Right hindlimb (tissue), 1 donor: ENCODE measurements around the gene ZNF525.
A peak's percentile ranks its signal among the peaks of the same experiment; 100 is the strongest.
"Not testable (repeated sequence)": the region's sequence is repeated elsewhere in the genome, so short reads cannot be mapped to it uniquely, and the experiment has no call there.

Source experiments
- DNase-seq: peaks from one replicate; pipeline ENCODE4 v3.0.0-alpha.2; 2018

ZNF525 gene

GRCh38 chr19:53395840-53396524 lies 30.5 kb downstream of the ZNF525 start:
- DNase-seq: not testable (repeated sequence)

GRCh38 chr19:53396525-53396868 lies 31.0 kb downstream of the ZNF525 start:
- no peak for DNase-seq

- not testable (repeated sequence) for DNase-seq
Measured at GRCh38 chr19:53397918-53398317, 32.4 kb downstream of the ZNF525 start.

DNA sequence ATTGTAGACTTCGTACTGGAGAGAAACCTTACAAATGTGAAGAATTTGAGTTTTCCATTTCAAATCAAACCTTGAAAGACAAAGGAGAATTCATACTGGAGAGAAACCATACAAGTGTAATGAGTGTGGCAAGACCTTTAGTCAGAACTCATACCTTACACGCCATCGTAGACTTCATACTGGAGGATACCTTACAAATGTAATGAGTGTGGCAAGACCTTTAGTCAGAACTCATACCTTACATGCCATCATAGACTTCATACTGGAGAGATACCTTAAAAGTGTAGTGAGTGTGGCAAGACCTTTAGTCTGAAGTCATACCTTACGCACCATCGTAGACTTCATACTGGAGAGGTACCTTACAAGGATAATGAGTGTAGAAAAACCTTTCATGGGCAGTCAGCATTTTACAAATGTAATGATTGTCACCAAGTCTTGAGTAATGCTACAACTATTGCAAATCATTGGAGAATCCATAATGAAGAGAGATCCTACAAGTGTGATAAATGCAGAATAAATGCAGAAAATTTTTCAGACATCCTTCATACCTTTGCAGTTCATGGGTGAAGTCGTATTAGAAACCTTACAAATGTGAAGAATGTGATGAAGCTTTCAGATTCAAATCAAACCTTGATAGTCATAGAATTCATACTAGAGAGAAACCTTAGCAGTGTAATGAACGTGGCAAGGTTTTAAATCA lies 44.1 kb downstream of the ZNF525 start:
- no peak for DNase-seq

GRCh38 chr19:53420520-53421315 lies 55.2 kb downstream of the ZNF525 start:
- DNase-seq: not testable (repeated sequence)

DNA sequence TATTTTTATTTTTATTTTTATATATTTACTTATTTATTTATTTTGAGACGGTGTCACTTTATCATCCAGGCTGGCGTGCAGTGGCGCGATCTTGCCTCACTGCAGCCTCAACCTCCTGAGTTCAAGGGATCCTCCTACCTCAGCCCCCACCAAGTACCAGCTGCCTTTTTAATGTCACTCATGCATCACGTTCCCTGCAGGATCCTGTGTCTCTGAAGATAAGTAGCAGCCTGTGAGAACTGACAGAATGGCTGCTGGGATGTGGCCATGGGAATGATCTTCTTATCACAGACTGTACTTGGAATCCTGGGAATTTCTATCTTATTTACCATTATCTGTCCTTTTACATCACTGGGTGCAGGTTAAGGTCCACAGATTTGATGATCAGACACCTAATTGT lies 57.0 kb downstream of the ZNF525 start:
- no peak for DNase-seq

- DNase-seq: not testable (repeated sequence)
Measured at GRCh38 chr19:53423074-53423473, 57.6 kb downstream of the ZNF525 start.

GRCh38 chr19:53423680-53424079 lies 58.2 kb downstream of the ZNF525 start:
- peak; percentile 30 for DNase-seq

DNA sequence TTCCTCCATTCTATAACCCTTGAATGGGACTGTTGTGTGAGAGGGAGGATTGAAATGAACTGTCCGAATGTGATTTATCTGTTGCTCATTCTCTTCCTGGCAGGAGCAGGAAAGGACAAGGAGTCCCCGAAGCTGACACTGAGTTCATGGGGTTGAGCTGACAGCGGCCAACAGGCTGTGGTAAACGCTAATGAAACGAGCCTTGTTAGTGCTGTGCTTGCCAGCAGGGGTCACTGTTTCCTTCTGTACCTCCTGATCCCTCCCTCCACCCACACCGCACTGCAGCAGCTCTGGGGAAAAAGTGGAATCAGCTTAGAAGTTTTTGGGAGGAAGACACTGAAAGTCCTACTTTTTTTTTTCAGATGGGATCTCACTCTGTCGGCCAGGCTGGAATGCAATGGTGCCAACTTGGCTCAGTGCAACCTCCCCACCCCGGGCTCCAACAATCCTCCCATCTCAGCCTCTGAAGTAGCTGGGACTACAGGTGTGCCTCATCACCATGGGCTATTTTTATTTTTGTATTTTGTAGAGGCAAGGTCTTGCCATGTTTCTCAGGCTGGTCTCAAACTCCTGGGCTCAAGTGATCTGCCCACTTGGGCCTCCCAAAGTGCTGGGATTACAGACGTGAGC lies 59.6 kb downstream of the ZNF525 start:
- DNase-seq: peak; percentile 71

DNA sequence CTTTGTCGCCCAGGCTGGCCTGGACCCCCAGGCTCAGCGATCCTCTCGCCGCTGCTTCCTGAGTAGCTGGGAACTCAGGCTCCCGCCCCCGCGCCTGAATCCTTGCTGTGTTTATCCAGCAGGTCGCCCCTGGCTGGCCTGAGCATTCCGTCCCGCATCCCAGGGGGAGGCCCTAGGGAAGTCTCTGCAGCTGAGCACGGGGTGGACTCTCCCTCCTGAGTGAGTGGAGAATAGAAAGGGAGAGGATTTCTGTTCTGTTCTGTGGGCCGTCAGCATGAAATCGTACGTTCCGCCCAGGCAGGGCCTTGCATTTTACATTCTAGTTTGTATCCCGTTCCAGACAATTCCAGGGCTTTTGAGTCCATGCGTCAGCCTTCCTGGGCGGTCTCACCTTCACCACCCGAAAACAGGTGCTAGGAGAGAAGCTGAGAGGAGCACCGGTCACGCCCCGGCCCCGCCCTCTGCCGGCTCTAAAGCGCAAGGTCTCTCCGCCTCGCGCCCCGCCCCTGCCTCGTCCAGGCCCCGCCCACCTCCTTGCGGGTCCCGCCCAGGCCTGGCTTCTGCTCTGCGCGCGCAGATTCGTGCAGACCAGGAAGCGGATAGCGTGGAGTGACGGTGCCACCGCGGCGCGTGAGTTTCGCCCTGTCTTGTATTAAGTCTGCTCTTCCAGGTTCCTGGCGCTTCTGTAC lies 66.0 kb downstream of the ZNF525 start, which contains the start of gene ZNF761:
ZNF761 (plus strand) TSS at position 586 of the 689 bp plus-strand sequence. CDS start 15,285 bp downstream, outside the sequence.
- DNase-seq: peak; percentile 95

- DNase-seq: peak; percentile 37
Measured at GRCh38 chr19:53432088-53432661, 66.7 kb downstream of the ZNF525 start.
